ENCODE measurements around the gene FUT7. TPM values are rescaled to one million over a fixed set of nuclear protein-coding genes. Genes with fewer than 3 reads are reported as not detected.

FUT7 gene
- total and polyA plus RNA-seq, 2 of the 13 experiments (the other 11 are each of a cell fraction or from before 2014, with no cell fraction given), result 0.05 TPM; not detected in 1

DNA sequence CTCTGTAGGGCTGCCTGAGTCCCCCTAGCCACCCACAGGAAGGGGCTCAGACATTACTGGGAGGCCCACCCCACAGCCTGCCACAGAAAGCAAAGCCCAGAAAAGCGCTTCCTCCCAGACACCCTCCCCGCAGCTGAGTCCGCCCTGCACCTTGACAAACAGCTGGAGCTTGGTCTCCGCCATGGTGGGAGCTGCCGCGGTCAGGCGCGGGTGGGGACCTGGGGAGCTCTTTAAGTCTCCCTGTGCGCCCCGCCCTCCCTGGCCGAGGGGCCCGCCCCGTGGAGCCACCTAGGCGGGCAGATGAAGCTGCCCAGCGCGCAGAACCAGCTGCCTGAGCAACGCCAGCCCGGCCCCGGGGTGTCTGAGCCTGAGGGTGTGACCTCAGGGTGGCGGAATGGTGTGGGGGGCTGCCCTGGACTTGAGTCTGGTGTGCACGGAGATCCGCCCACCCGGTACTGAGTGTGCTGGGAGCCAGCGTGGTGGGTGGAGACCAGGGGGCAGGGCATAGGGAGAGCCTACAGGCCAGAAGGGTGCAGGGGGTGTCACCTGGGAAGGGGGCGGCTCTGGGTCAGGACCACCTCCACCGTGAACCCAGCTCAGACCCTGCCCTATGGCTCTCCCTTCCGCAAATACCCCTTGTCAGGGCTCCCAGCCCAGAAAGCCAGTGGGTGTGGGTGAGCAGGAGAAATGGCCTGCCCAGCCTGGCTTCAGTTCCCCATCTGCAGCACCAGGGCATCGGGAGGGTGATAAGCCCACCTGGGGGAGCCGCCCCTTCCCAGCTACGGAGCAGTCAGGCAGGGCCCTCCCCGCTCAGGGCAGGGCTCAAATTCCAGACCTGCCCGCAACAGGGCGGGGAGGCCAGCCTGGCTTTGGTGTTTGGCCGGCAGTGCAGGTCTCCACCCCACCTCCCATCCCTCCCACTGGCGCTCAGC is 35.3 kb downstream of the FUT7 start, which contains the start of gene CLIC3 (continued):
- TF ChIP-seq, protein P1, sequence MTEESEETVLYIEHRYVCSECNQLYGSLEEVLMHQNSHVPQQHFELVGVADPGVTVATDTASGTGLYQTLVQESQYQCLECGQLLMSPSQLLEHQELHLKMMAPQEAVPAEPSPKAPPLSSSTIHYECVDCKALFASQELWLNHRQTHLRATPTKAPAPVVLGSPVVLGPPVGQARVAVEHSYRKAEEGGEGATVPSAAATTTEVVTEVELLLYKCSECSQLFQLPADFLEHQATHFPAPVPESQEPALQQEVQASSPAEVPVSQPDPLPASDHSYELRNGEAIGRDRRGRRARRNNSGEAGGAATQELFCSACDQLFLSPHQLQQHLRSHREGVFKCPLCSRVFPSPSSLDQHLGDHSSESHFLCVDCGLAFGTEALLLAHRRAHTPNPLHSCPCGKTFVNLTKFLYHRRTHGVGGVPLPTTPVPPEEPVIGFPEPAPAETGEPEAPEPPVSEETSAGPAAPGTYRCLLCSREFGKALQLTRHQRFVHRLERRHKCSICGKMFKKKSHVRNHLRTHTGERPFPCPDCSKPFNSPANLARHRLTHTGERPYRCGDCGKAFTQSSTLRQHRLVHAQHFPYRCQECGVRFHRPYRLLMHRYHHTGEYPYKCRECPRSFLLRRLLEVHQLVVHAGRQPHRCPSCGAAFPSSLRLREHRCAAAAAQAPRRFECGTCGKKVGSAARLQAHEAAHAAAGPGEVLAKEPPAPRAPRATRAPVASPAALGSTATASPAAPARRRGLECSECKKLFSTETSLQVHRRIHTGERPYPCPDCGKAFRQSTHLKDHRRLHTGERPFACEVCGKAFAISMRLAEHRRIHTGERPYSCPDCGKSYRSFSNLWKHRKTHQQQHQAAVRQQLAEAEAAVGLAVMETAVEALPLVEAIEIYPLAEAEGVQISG (CRISPR knock-in tag; IDR thresholded peaks at IDR 0.05), result no peak; the same call in 1 of the 2 replicates
- TF ChIP-seq HNRNPH1 (optimal IDR thresholded peaks at IDR 0.05; ENCODE audit: low read depth, low read length) (no peak), TEAD3 (CRISPR knock-in tag; optimal IDR thresholded peaks at IDR 0.05; ENCODE audit: borderline replicate concordance) (peak; percentile 36), SYNCRIP (IDR thresholded peaks at IDR 0.05; ENCODE audit: insufficient read depth, low read depth, low read length) (no peak), ARID5B (CRISPR knock-in tag; IDR thresholded peaks at IDR 0.05) (0 out of 2 replicates have a peak, but pooled peaks have one; percentile 21), ZNF7 (CRISPR knock-in tag; IDR thresholded peaks at IDR 0.05) (no peak), HOXD1 (CRISPR knock-in tag; IDR thresholded peaks at IDR 0.05) (no peak), RERE (CRISPR knock-in tag; IDR thresholded peaks at IDR 0.05; ENCODE audit: low read depth) (no peak), ZNF33B (CRISPR knock-in tag; IDR thresholded peaks at IDR 0.05) (no peak), HNRNPLL (IDR thresholded peaks at IDR 0.05; ENCODE audit: low read depth, low read length, poor library complexity, severe bottlenecking) (peak; percentile 42), TSC22D2 (CRISPR knock-in tag; IDR thresholded peaks at IDR 0.05; ENCODE audit: borderline replicate concordance) (no peak), CREB1 (IDR thresholded peaks at IDR 0.05) (no peak), CREB1 (CRISPR knock-in tag; IDR thresholded peaks at IDR 0.05) (no peak), PHB2 (IDR thresholded peaks at IDR 0.05; ENCODE audit: partially characterized antibody) (no peak)
- TF ChIP-seq, protein P2, sequence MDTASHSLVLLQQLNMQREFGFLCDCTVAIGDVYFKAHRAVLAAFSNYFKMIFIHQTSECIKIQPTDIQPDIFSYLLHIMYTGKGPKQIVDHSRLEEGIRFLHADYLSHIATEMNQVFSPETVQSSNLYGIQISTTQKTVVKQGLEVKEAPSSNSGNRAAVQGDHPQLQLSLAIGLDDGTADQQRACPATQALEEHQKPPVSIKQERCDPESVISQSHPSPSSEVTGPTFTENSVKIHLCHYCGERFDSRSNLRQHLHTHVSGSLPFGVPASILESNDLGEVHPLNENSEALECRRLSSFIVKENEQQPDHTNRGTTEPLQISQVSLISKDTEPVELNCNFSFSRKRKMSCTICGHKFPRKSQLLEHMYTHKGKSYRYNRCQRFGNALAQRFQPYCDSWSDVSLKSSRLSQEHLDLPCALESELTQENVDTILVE (CRISPR knock-in tag; IDR thresholded peaks at IDR 0.05), result no peak
